OCI-M2 (cell line): ENCODE results near the gene KLHDC10.
"Not testable (repeated sequence)": the region's sequence is repeated elsewhere in the genome, so short reads cannot be mapped to it uniquely, and the experiment has no call there.

Source experiments
- DNase-seq: peaks from one replicate; lab custom pipeline; 2025; ENCODE audit not compliant: unreplicated experiment; lab: John Stamatoyannopoulos, UW

KLHDC10 gene

DNA sequence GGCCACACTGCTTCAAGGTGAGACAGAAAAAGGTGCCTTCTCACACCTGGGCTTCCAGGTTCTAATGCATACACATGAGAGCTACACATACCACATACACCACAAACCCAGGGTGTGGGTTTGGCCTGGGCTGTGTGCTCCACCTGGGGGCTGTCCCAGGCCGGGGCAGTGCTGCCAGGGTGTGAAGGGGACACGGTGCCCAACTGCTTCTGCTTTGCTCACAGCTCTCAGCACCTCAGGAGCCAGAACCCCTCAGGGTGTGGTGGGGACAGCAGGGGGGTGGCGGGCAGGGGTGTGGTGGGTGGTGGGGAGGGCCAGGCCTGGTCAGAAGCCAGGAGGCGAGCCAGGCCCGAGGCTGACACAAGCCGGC lies 83.8 kb downstream of the KLHDC10 start:
- no peak for DNase-seq

DNA sequence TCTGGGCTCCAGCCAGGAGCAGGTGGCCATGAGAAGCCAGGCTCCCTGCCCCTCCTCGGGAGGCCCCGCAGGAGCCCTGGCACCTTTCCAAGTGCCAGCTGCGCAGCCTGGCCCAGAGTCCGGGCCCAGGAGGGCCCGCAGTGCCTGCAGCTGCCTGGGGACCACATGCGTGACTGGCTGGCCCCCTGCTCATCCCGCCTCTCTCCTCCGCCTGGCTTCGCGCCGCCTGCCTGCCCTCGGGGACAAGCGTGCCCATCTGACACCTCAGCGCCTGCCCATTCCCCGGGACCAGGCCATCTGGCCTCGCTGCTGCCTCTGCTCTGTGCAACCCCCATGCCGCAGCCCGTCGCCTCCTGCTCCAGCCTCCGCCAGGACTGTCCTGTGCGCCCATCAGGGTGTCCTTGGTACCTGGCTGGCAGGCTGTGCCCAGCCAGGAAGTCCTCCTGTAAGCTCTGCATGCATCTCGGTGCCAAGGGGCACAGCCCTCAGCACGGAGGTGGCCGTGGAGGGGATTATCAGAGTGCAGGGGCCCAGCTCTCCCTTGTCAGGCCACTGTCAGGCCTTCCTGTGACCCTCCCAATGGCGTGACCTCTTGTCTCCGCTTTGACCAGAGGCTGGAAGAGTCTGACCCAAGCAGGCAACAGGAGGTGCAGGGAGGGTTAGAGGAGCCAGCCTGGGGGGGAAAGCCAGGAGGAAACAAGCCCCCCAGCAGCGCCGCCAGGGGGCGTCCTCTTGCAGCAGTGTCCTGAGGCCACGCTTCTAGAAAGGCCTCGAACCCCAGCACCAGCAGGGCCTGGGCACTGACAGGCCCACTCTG lies 84.4 kb downstream of the KLHDC10 start:
- no peak for DNase-seq

DNA sequence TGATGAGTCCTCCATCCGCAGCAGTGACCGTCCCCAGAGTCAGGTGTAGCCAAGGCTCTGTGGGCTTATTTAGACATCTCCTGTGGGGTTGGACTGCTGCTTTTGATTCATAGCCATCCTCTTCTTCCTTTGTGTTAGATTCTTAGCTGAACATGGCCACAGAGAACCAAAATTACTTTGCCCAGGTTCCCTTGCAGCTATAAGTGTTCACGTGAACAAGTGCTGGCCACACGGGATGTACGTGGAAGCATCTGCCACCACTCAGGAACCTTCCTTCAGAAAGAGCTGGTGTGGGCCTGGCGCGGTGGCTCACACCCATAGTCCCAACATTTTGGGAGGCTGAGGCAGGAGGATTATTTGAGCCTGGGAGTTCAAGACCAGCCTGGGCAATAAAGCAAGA lies 85.8 kb downstream of the KLHDC10 start:
- no peak for DNase-seq

DNA sequence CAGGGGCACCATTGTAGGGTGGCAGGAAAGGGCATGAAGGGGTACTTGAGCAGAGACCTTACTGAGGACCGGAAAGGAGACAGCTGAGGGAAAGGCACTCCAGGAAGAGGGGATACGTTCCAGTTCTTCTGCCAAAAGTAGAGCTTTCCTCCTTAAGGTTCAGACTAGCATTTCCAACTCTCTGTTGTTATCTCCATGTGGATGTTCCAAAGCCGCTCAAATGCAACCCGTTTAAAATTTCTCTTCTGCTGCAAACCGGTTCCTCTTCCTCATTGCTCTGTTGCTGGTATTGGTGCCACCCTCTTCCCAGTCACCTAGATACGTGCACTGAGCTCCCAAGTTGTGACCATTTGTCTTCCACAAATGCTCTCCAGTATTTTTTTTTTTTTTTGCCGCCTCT lies 87.4 kb downstream of the KLHDC10 start:
- no peak for DNase-seq

DNA sequence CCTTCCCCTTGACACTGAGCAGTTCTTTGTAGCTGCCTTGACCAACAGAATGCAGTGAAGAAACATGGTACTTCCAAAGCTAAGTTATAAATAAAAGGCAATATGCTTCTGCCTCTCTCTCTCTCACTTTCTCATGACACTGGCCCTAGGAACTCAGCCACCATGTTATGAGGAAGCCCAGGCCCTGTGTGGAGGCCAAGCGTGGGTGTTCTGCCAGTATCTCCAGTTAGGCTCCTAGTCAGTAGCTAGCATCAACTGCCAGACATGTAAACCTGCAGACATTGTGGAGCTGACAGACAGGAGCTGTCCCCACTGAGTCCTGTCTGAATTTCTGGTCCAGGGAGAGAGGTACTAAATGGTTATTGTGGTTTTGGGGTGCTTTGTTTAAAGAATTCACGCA lies 89.7 kb downstream of the KLHDC10 start:
- DNase-seq: no peak

DNA sequence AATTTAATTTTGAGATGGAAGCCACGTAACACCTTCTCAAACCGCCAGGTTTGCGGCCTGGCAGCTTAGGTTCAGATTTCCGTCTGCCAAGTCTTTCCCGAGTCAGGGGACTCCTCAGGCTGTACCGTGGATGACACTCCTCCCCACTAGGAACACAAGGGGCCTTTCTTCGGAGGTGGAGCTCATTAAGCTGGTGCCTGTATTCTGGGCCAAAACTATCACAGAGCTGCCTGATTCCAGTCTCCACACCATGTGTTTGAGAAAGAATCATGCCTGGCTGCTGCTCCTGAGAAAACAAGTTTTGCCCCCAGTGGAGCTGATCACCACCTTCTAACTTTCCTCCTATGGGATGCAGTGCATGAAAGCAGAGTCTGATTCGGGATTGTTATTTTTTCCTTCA lies 90.1 kb downstream of the KLHDC10 start:
- no peak for DNase-seq

DNA sequence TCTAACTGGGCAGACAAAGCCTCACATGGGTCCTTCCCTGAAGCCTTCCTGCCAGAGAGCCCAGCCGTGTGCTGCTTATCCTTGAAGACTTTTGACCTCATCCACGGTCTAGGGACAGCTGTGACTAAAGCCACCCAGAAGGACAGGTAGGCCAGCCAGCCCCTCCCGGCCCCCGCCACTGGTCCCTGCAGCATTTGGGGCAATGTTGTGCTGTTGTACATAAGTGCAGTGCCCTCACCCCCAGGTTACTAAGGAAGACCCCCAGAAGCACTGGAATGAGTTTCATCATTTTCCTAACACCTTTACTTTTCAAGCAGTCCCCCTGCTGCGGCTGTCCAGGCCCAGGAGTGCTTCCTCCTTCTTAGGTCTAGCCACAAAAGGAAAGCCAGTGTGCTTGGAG lies 91.9 kb downstream of the KLHDC10 start:
- no peak for DNase-seq

DNA sequence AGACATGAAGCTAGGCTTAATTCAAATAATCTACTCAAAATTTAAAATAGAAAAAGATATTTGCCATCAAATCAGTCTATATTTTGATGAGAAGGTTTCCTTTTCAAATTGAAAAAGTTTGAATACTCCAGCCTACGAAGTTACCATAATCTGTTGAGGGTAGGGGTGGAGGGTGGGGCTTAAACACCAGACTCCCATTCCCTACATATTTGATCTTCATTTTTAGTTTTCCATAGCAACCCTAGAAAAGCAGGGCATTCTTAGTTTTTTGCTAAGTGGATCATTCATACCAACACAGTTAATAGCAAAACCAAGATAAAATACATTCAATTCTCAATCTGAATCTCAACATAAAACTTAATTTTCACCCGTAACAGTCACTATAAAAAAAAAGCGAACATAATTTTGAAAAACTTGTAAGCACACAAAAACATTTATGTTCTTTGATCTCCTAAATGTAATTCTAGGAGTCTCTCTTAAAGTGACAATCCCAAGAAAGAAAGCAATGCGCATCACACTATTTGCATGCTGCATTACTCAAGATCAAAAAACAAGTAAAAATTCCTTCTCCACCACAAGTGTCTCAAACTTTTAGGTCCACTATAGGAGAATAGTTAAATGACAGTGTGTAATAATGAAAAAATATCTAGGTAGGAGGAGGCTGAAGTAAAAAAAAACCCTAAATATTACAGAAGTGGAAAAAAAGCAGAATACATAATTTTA lies 104.1 kb downstream of the KLHDC10 start:
- no peak for DNase-seq

DNA sequence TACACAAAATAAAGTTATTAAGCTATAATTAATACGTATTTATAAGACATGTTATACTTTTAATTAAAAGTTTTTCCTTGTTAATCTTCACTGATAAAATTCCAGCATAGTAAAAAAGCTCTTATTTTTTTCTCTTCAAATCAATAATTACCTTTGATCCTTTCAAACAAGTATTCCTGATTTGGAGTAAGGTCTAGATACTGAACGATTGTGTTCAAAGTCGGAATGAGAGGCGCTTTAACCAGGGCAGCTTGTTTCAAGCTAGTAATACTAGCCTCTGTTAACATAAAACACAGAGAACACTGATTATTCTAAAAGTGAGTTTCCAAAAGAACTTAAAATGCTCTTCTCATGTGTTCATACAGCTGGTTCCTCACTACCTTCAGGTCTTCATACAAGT lies 107.9 kb downstream of the KLHDC10 start:
- DNase-seq: no peak

DNA sequence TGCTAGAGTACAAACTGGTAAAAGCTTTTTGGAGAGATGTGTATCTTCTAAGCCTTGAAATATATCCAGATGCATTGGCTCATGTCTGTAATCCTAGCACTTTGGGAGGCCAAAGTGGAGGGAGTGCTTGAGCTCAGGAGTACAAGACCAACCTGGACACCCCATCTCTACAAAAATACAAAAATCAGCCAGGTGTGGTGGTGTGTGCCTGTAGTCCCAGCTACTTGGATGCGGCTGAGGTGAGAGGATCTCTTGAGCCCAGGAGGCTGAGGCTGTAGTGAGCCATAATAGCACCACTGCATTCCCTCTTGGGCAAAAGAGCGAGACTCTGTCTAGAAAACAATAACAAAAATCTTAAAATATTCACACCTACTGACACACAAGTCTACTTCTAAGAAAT lies 109.3 kb downstream of the KLHDC10 start:
- DNase-seq: no peak

DNA sequence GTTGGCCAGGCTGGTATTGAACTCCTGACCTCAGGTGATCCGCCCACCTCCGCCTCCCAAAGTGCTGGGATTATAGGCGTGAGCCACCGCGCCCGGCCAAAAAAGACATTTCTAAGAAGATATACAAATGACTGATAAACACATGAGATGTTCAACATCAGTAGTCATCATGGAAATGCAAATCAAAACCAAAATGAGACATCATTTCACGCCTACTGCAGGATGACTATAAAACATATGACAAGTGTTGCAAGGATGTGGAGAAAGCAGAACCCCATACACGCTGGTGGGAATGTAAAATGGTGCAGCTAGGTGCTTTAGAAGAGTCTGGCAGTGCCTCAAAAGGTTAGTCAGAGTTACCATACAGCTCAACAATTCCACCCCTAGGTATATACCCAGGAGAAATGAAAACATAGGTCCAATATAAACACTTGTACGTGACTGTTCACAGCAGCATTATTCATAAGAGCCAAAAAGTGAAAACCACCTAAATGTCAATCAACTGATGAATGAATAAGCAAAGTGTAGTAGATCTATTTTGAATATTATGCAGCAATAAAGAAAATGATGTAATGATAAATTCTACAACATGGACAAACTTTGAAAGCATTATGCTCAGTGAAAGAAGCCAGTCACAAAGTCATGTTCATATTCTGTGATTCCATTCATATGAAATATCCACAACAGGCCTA lies 110.4 kb downstream of the KLHDC10 start:
- no peak for DNase-seq

DNA sequence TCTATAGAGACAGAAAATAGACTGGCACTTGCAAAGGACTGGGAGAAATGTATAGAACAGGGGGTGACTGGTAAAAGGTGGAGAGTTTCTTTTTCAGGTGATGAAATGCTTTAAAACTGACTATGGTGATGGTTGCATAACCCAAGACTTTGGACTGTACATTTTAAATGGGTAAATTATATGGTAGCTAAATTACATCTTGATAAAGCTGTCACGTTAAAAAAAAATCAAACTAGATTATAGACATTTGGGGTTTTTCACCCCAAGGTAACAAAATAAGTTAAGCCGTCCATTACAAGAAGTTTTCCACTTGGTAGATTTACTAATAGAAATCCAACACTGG lies 110.9 kb downstream of the KLHDC10 start:
- no peak for DNase-seq

DNA sequence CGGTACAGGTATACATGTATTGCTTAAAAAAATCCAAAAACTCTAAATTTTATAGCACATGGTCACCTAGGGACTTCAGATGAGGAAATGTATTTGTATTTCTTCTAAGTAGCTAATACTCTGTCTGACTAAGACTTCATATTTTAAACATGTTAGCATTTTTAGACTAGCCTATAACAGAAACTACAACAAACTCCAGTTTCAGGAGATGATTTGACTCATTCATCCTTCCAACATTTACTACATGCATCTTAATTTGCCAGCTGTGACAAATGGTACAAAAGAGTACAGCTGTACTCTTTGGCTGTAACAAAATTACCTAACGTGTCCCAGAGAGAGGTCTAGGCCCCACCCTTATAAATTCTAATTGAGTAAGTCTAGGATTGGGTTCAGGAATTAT lies 112.7 kb downstream of the KLHDC10 start:
- no peak for DNase-seq

DNA sequence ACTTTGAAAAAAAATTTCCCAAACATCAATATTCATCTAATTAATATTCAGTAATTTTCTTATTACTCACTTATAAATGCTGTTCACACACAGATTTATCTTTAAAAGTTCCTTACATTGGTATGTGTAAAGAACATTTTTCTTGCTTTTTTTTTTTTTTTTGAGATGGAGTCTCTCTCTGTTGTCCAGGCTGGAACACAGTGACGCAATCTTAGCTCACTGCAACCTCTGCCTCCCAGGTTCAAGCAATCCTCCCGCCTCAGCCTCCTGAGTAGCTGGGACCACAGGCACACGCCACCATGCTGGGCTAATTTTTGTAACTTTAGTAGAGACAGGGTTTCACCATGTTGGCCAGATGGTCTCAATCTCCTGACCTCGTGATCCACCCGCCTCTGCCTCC lies 114.0 kb downstream of the KLHDC10 start:
- not testable (repeated sequence) for DNase-seq
